Measurements from ENCODE around the gene PABPC1L. TPM values are rescaled to one million over a fixed set of nuclear protein-coding genes. Genes with fewer than 3 reads are reported as not detected.
A peak's percentile ranks its signal among the peaks of the same experiment; 100 is the strongest.

PABPC1L gene
- total RNA-seq, 2 experiments from 2014 or later: 71.0 to 72.8 TPM

GRCh38 chr20:44928595-44928994 lies 18.7 kb downstream of the PABPC1L start:
- Mint-ChIP-seq H3K27me3 (ENCODE audit: low read depth) (no peaks in the 10 kb centered on the region), H3K36me3 (ENCODE audit: low read depth) (peaks cover 26% of the 10 kb centered on the region), H3K9me3 (no peaks in the 10 kb centered on the region), H3K4me1 (ENCODE audit: low read depth) (no peaks in the 10 kb centered on the region), H3K4me3 (no peak overlapping the region), H3K27ac (no peak overlapping the region)
- CTCF ChIA-PET: interaction anchor here (0.6 kb wide), 1 partner anchor 242 kb away, joined by 5 read pairs; no protein-coding TSS in a partner anchor
- DNase-seq: no peak
- intact Hi-C loops (cut with micrococcal nuclease): no loop called here

GRCh38 chr20:44930517-44931168 lies 20.8 kb downstream of the PABPC1L start:
- DNase-seq: no peak
- Mint-ChIP-seq H3K27me3 (ENCODE audit: low read depth) (no peaks in the 10 kb centered on the region), H3K27ac (no peak overlapping the region), H3K4me1 (ENCODE audit: low read depth) (no peaks in the 10 kb centered on the region), H3K4me3 (no peak overlapping the region), H3K9me3 (no peaks in the 10 kb centered on the region), H3K36me3 (ENCODE audit: low read depth) (peaks cover 23% of the 10 kb centered on the region)
- CTCF ChIA-PET: no interaction called here
- intact Hi-C loops (cut with micrococcal nuclease): no loop called here

GRCh38 chr20:44931911-44932310 lies 22.1 kb downstream of the PABPC1L start:
- CTCF ChIA-PET: no interaction called here
- no peak overlapping the region for H3K27ac Mint-ChIP-seq
- H3K36me3 Mint-ChIP-seq (ENCODE audit: low read depth): peaks cover 34% of the 10 kb centered on the region
- intact Hi-C loops (cut with micrococcal nuclease): no loop called here
- H3K4me3 Mint-ChIP-seq: no peak overlapping the region
- no peak for DNase-seq
- H3K9me3 Mint-ChIP-seq: no peaks in the 10 kb centered on the region
- H3K4me1 Mint-ChIP-seq (ENCODE audit: low read depth): no peaks in the 10 kb centered on the region
- H3K27me3 Mint-ChIP-seq (ENCODE audit: low read depth): no peaks in the 10 kb centered on the region

- no peak overlapping the region for H3K27ac Mint-ChIP-seq
- intact Hi-C loops (cut with micrococcal nuclease): no loop called here
- CTCF ChIA-PET: no interaction called here
- peaks cover 42% of the 10 kb centered on the region for H3K36me3 Mint-ChIP-seq (ENCODE audit: low read depth)
- no peaks in the 10 kb centered on the region for H3K9me3 Mint-ChIP-seq
- H3K27me3 Mint-ChIP-seq (ENCODE audit: low read depth): no peaks in the 10 kb centered on the region
- DNase-seq: no peak
- no peaks in the 10 kb centered on the region for H3K4me1 Mint-ChIP-seq (ENCODE audit: low read depth)
- H3K4me3 Mint-ChIP-seq: no peak overlapping the region
Measured at GRCh38 chr20:44932916-44933315, 23.1 kb downstream of the PABPC1L start.

- Mint-ChIP-seq H3K27ac (no peak overlapping the region), H3K4me3 (no peak overlapping the region), H3K36me3 (ENCODE audit: low read depth) (peaks cover 44% of the 10 kb centered on the region), H3K4me1 (ENCODE audit: low read depth) (peaks cover 2% of the 10 kb centered on the region), H3K9me3 (no peaks in the 10 kb centered on the region), H3K27me3 (ENCODE audit: low read depth) (no peaks in the 10 kb centered on the region)
- intact Hi-C loops (cut with micrococcal nuclease): no loop called here
- CTCF ChIA-PET: interaction anchor here (0.9 to 2.1 kb wide), 2 partner anchors 11 to 74 kb away, joined by 3 to 6 read pairs; no protein-coding TSS in a partner anchor
- DNase-seq: no peak
Measured at GRCh38 chr20:44936510-44936909, 26.6 kb downstream of the PABPC1L start.

- no peak for DNase-seq
- no peak overlapping the region for H3K27ac Mint-ChIP-seq
- no peaks in the 10 kb centered on the region for H3K9me3 Mint-ChIP-seq
- intact Hi-C loops (cut with micrococcal nuclease): no loop called here
- no peak overlapping the region for H3K4me3 Mint-ChIP-seq
- peaks cover 49% of the 10 kb centered on the region for H3K36me3 Mint-ChIP-seq (ENCODE audit: low read depth)
- CTCF ChIA-PET: interaction anchor here (0.7 to 2.1 kb wide), 3 partner anchors 72 to 371 kb away, joined by 3 to 6 read pairs (median 4); no protein-coding TSS in a partner anchor
- peaks cover 2% of the 10 kb centered on the region for H3K4me1 Mint-ChIP-seq (ENCODE audit: low read depth)
- H3K27me3 Mint-ChIP-seq (ENCODE audit: low read depth): no peaks in the 10 kb centered on the region
Measured at GRCh38 chr20:44938637-44939036, 28.8 kb downstream of the PABPC1L start.

- H3K27me3 Mint-ChIP-seq (ENCODE audit: low read depth): no peaks in the 10 kb centered on the region
- H3K36me3 Mint-ChIP-seq (ENCODE audit: low read depth): peaks cover 54% of the 10 kb centered on the region
- no peak for DNase-seq
- peaks cover 2% of the 10 kb centered on the region for H3K4me1 Mint-ChIP-seq (ENCODE audit: low read depth)
- intact Hi-C loops (cut with micrococcal nuclease): no loop called here
- H3K27ac Mint-ChIP-seq: no peak overlapping the region
- no peaks in the 10 kb centered on the region for H3K9me3 Mint-ChIP-seq
- CTCF ChIA-PET: interaction anchor here (2.0 kb wide), 1 partner anchor 10 kb away, joined by 7 read pairs; no protein-coding TSS in a partner anchor
- H3K4me3 Mint-ChIP-seq: no peak overlapping the region
Measured at GRCh38 chr20:44941120-44941691, 31.3 kb downstream of the PABPC1L start.

GRCh38 chr20:44942264-44942973 lies 32.6 kb downstream of the PABPC1L start:
- Mint-ChIP-seq H3K4me3 (no peak overlapping the region), H3K9me3 (no peaks in the 10 kb centered on the region), H3K4me1 (ENCODE audit: low read depth) (peaks cover 2% of the 10 kb centered on the region), H3K36me3 (ENCODE audit: low read depth) (peaks cover 50% of the 10 kb centered on the region), H3K27ac (no peak overlapping the region), H3K27me3 (ENCODE audit: low read depth) (no peaks in the 10 kb centered on the region)
- no peak for DNase-seq
- intact Hi-C loops (cut with micrococcal nuclease): no loop called here
- CTCF ChIA-PET: interaction anchor here (2.0 kb wide), 1 partner anchor 9 kb away, joined by 7 read pairs; no protein-coding TSS in a partner anchor

- no peak for DNase-seq
- CTCF ChIA-PET: interaction anchor here (0.8 kb wide), 1 partner anchor 156 kb away, joined by 3 read pairs; no protein-coding TSS in a partner anchor
- no peak overlapping the region for H3K4me3 Mint-ChIP-seq
- intact Hi-C loops (cut with micrococcal nuclease): no loop called here
- no peak overlapping the region for H3K27ac Mint-ChIP-seq
- no peaks in the 10 kb centered on the region for H3K27me3 Mint-ChIP-seq (ENCODE audit: low read depth)
- H3K36me3 Mint-ChIP-seq (ENCODE audit: low read depth): peaks cover 51% of the 10 kb centered on the region
- H3K4me1 Mint-ChIP-seq (ENCODE audit: low read depth): peaks cover 2% of the 10 kb centered on the region
- no peaks in the 10 kb centered on the region for H3K9me3 Mint-ChIP-seq
Measured at GRCh38 chr20:44943828-44944227, 34.0 kb downstream of the PABPC1L start.

- DNase-seq: no peak
- peaks cover 2% of the 10 kb centered on the region for H3K4me1 Mint-ChIP-seq (ENCODE audit: low read depth)
- intact Hi-C loops (cut with micrococcal nuclease): no loop called here
- no peak overlapping the region for H3K27ac Mint-ChIP-seq
- H3K36me3 Mint-ChIP-seq (ENCODE audit: low read depth): peaks cover 54% of the 10 kb centered on the region
- H3K27me3 Mint-ChIP-seq (ENCODE audit: low read depth): no peaks in the 10 kb centered on the region
- no peaks in the 10 kb centered on the region for H3K9me3 Mint-ChIP-seq
- no peak overlapping the region for H3K4me3 Mint-ChIP-seq
- CTCF ChIA-PET: no interaction called here
Measured at GRCh38 chr20:44945261-44945660, 35.4 kb downstream of the PABPC1L start.

GRCh38 chr20:44946271-44946852 lies 36.5 kb downstream of the PABPC1L start:
- Mint-ChIP-seq H3K27me3 (ENCODE audit: low read depth) (no peaks in the 10 kb centered on the region), H3K27ac (peak overlapping the region; percentile 9), H3K36me3 (ENCODE audit: low read depth) (peaks cover 54% of the 10 kb centered on the region), H3K9me3 (no peaks in the 10 kb centered on the region), H3K4me3 (no peak overlapping the region), H3K4me1 (ENCODE audit: low read depth) (no peaks in the 10 kb centered on the region)
- intact Hi-C loops (cut with micrococcal nuclease): no loop called here
- no peak for DNase-seq
- CTCF ChIA-PET: interaction anchor here (0.6 kb wide), 1 partner anchor 9 kb away, joined by 3 read pairs; no protein-coding TSS in a partner anchor

GRCh38 chr20:44948107-44948506 lies 38.2 kb downstream of the PABPC1L start:
- Mint-ChIP-seq H3K4me1 (ENCODE audit: low read depth) (peaks cover 5% of the 10 kb centered on the region), H3K4me3 (no peak overlapping the region), H3K27ac (no peak overlapping the region), H3K9me3 (no peaks in the 10 kb centered on the region), H3K36me3 (ENCODE audit: low read depth) (peaks cover 60% of the 10 kb centered on the region), H3K27me3 (ENCODE audit: low read depth) (no peaks in the 10 kb centered on the region)
- no peak for DNase-seq
- CTCF ChIA-PET: interaction anchor here (1.0 to 1.5 kb wide), 3 partner anchors 10 to 163 kb away, joined by 3 to 4 read pairs (median 4); no protein-coding TSS in a partner anchor
- intact Hi-C loops (cut with micrococcal nuclease): no loop called here
